ENCODE data around the gene TRIM27. TPM values are rescaled to one million over a fixed set of nuclear protein-coding genes. Genes with fewer than 3 reads are reported as not detected.
A peak's percentile ranks its signal among the peaks of the same experiment; 100 is the strongest.
"Not testable (repeated sequence)": the region's sequence is repeated elsewhere in the genome, so short reads cannot be mapped to it uniquely, and the experiment has no call there.

Gene TRIM27
- total RNA-seq = 76.0 and 80.5 TPM in 2 replicates

- H3K4me3 ChIP-seq (ENCODE audit: low read depth, low read length) = peak within 1 kb of the TSS; percentile 98
- no peak for DNase-seq (ENCODE audit: low read depth)
These were observed at the start of gene TRIM27 for GRCh38 chr6:28923318-28924102. TSS of gene TRIM27 (minus strand) at chr6:28923985. CDS start at chr6:28923632, 353 bp downstream.

GRCh38 chr6:28970056-28970455 lies 46.3 kb upstream of the TRIM27 start:
- H3K4me3 ChIP-seq (ENCODE audit: low read depth, low read length); DNase-seq (ENCODE audit: low read depth): not testable (repeated sequence)

More at GRCh38 chr6:28923318-28924102, at the start of gene TRIM27:
- no peak for TF ChIP-seq CTCF (conservative IDR thresholded peaks at IDR 0.05; ENCODE audit: low read depth, low read length)

- no peak for DNase-seq (ENCODE audit: low read depth)
- no peak overlapping the region for H3K4me3 ChIP-seq (ENCODE audit: low read depth, low read length)
- TF ChIP-seq CTCF (conservative IDR thresholded peaks at IDR 0.05; ENCODE audit: low read depth, low read length) = no peak
These were observed 45.3 kb upstream of the TRIM27 start for GRCh38 chr6:28969129-28969528.

GRCh38 chr6:28968476-28968875 lies 44.7 kb upstream of the TRIM27 start:
- DNase-seq (ENCODE audit: low read depth) = no peak
- no peak for TF ChIP-seq CTCF (conservative IDR thresholded peaks at IDR 0.05; ENCODE audit: low read depth, low read length)
- H3K4me3 ChIP-seq (ENCODE audit: low read depth, low read length) = no peak overlapping the region

- TF ChIP-seq CTCF (conservative IDR thresholded peaks at IDR 0.05; ENCODE audit: low read depth, low read length) = no peak
- no peak for DNase-seq (ENCODE audit: low read depth)
- no peak overlapping the region for H3K4me3 ChIP-seq (ENCODE audit: low read depth, low read length)
These were observed 41.9 kb upstream of the TRIM27 start for GRCh38 chr6:28965706-28966105.

- no peak for TF ChIP-seq CTCF (conservative IDR thresholded peaks at IDR 0.05; ENCODE audit: low read depth, low read length)
- no peak for DNase-seq (ENCODE audit: low read depth)
- no peak overlapping the region for H3K4me3 ChIP-seq (ENCODE audit: low read depth, low read length)
These were observed 37.2 kb upstream of the TRIM27 start for GRCh38 chr6:28960846-28961500.

GRCh38 chr6:28958561-28959243 lies 34.9 kb upstream of the TRIM27 start:
- not testable (repeated sequence) for DNase-seq (ENCODE audit: low read depth); H3K4me3 ChIP-seq (ENCODE audit: low read depth, low read length)

- DNase-seq (ENCODE audit: low read depth); H3K4me3 ChIP-seq (ENCODE audit: low read depth, low read length): not testable (repeated sequence)
These were observed 34.1 kb upstream of the TRIM27 start for GRCh38 chr6:28957795-28958314.

Data from epithelial cell of proximal tubule (primary cell).